Measurements from ENCODE around the gene TMEM208.

The TMEM208 gene

GRCh38 chr16:67236563-67237395 lies 9.8 kb downstream of the TMEM208 start:
- TF ChIP-seq CTCF (IDR thresholded peaks at IDR 0.05; ENCODE audit: control insufficient read depth, extremely low read depth, insufficient read depth): no peak
- H3K4me3 ChIP-seq (ENCODE audit: low read depth, low read length): no peak overlapping the region
- no peak for DNase-seq (ENCODE audit: low read depth)

GRCh38 chr16:67237396-67238277 lies 10.7 kb downstream of the TMEM208 start:
- H3K4me3 ChIP-seq (ENCODE audit: low read depth, low read length): no peak overlapping the region
- DNase-seq (ENCODE audit: low read depth): no peak
- no peak for TF ChIP-seq CTCF (IDR thresholded peaks at IDR 0.05; ENCODE audit: control insufficient read depth, extremely low read depth, insufficient read depth)

DNA sequence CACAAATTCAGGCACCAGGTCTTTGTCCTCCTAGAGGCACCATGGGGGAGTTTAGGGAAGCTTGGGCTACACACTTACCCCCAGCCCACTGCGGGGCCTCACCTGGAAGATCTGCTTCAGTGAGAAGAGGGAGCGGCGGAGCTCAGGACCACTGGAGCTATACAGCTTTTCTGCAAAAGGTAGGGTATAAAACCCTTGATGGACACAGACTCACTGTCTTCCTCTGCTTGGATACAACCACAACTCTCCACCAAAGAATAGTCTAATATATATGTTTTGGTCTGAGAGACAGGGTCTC lies 11.3 kb downstream of the TMEM208 start:
- no peak overlapping the region for H3K4me3 ChIP-seq (ENCODE audit: low read depth, low read length)
- TF ChIP-seq CTCF (IDR thresholded peaks at IDR 0.05; ENCODE audit: control insufficient read depth, extremely low read depth, insufficient read depth): no peak
- no peak for DNase-seq (ENCODE audit: low read depth)

DNA sequence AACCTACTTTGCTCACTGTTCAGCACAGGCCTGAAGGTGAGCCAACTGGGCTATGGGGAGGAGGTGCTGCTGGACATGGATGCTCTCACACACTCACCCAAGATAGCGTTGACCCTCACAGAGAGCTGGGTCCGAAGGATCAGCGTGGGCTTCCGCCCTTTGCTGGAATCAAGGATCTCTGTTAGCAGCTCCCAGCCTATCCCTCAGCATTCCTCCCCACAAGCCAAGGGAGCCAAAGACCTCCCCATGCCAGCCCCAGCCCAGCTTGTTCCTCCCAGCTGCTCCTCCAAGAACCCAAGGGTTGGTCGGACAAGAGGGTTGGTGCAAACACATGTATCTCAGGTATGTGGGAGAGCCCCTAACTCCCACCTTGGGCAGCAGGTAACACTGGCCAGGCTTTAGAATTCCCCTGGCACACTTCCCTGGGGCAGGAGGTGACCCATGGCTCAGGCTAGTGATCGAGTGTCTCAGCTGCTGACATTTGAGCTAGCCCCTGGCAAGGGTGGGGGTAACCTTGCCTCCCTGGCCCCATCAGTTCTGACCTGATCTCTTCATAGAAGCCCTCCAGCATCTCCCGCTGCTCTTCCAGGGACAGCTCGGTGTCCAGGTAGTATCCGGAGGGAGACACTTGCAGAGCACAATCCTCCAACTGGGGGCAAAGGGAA lies 12.0 kb downstream of the TMEM208 start:
- TF ChIP-seq CTCF (IDR thresholded peaks at IDR 0.05; ENCODE audit: control insufficient read depth, extremely low read depth, insufficient read depth): no peak
- DNase-seq (ENCODE audit: low read depth): no peak
- no peak overlapping the region for H3K4me3 ChIP-seq (ENCODE audit: low read depth, low read length)

DNA sequence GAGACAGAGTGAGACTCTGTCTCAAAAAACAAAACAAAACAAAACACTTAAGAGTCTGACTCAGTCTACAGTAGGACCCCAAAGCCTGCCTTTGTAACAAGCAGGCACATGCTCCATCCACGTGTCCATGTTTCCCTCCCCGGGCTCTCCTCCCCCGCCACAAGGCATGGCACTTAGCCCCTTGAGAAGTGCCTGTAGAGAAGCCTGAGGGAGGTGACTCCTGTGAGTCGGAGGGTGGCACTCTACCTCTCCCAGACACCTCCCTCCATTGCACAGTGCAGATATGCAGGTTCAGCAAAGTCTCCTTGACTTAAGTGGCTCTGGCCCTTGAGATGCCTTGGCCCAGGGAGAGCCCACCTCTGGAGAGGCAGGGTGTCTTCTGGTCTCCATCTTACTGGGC lies 13.6 kb downstream of the TMEM208 start:
- peak overlapping the region; percentile 8; the same call in 1 of the 2 replicates for H3K4me3 ChIP-seq (ENCODE audit: low read depth, low read length)
- DNase-seq (ENCODE audit: low read depth): no peak
- TF ChIP-seq CTCF (IDR thresholded peaks at IDR 0.05; ENCODE audit: control insufficient read depth, extremely low read depth, insufficient read depth): no peak

GRCh38 chr16:67241008-67241900 lies 14.3 kb downstream of the TMEM208 start:
- DNase-seq (ENCODE audit: low read depth): peak; percentile 85
- H3K4me3 ChIP-seq (ENCODE audit: low read depth, low read length): peak overlapping the region; percentile 8; the same call in 1 of the 2 replicates
- TF ChIP-seq CTCF (IDR thresholded peaks at IDR 0.05; ENCODE audit: control insufficient read depth, extremely low read depth, insufficient read depth): no peak

Data from LNCaP clone FGC (cell line).